Naive thymus-derived CD4-positive, alpha-beta T cell (primary cell): ENCODE measurements around the gene MTHFD2L. TPM values are rescaled to one million over a fixed set of nuclear protein-coding genes. Genes with fewer than 3 reads are reported as not detected.

Source experiments
- ATAC-seq: fragments of 150-1000 bp; cut with Tn5 transposase; 2 replicates; pipeline ENCODE4 v1.10.0; 2021; ENCODE audit warnings: mild to moderate bottlenecking, moderate library complexity
- CTCF ChIA-PET: fragments of 350-600 bp; sonication (Branson Sonifier 250); formaldehyde crosslinking; loops from one replicate; lab custom pipeline; 2021; ENCODE audit warnings: antibody characterized with exemption; lab: Charles Lee
- POLR2A ChIA-PET: fragments of 350-600 bp; sonication (Branson Sonifier 250); formaldehyde crosslinking; loops from one replicate; lab custom pipeline; 2021; ENCODE audit warnings: antibody characterized with exemption, inconsistent platforms; lab: Charles Lee
- DNase-seq, 9 donors: peaks; one replicate each; pipeline versions ENCODE4 v3.0.0 to v3.0.0-alpha.2; 2020 to 2022; ENCODE audit warnings: mixed read lengths in 1 of 9
- H3K27ac ChIP-seq: one replicate; pipeline ENCODE4 v1.7.0; 2013; ENCODE audit warnings: mild to moderate bottlenecking, low read depth, low read length, moderate library complexity
- H3K27me3 ChIP-seq, 2 donors: one replicate each; pipeline ENCODE4 v1.7.0; 2013; ENCODE audit warnings: low read length in 2 of 2, mild to moderate bottlenecking in 2 of 2, moderate library complexity in 2 of 2; ENCODE audit not compliant: control insufficient read depth in 2 of 2, insufficient read depth in 2 of 2
- H3K36me3 ChIP-seq, 3 experiments: 1 replicate in 2 of 3; 2 replicates in 1 of 3; pipeline ENCODE4 v1.7.0; 2013; ENCODE audit warnings: low read length in 3 of 3, mild to moderate bottlenecking in 3 of 3, moderate library complexity in 1 of 3; ENCODE audit not compliant: insufficient read depth in 3 of 3, control insufficient read depth in 2 of 3
- H3K4me1 ChIP-seq, 2 donors: one replicate each; pipeline ENCODE4 v1.7.0; 2013; ENCODE audit warnings: low read length in 2 of 2, mild to moderate bottlenecking in 2 of 2, moderate library complexity in 1 of 2; ENCODE audit not compliant: control insufficient read depth in 2 of 2, insufficient read depth in 2 of 2
- H3K4me3 ChIP-seq: 2 replicates; pipeline ENCODE4 v1.7.0; 2013; ENCODE audit warnings: mild to moderate bottlenecking, low read length
- H3K9me3 ChIP-seq, 3 experiments: 1 replicate in 2 of 3; 2 replicates in 1 of 3; pipeline ENCODE4 v1.7.0; 2013; ENCODE audit warnings: low read length in 3 of 3; ENCODE audit not compliant: control insufficient read depth in 2 of 3
- H3K27ac Mint-ChIP-seq, 9 donors: one replicate each; pipeline ENCODE4 v1.8.0; 2020 to 2022; ENCODE audit warnings: mixed read lengths in 9 of 9, mild to moderate bottlenecking in 8 of 9, moderate library complexity in 5 of 9, inconsistent platforms in 2 of 9
- H3K27me3 Mint-ChIP-seq, 5 donors: one replicate each; pipeline ENCODE4 v1.8.0; 2021 to 2022; ENCODE audit warnings: mixed read lengths in 5 of 5, mild to moderate bottlenecking in 1 of 5
- H3K36me3 Mint-ChIP-seq, 5 donors: one replicate each; pipeline ENCODE4 v1.8.0; 2020 to 2022; ENCODE audit warnings: mixed read lengths in 5 of 5, mild to moderate bottlenecking in 3 of 5, inconsistent platforms in 1 of 5
- H3K4me1 Mint-ChIP-seq, 7 donors: one replicate each; pipeline ENCODE4 v1.8.0; 2020 to 2022; ENCODE audit warnings: mixed read lengths in 7 of 7, mild to moderate bottlenecking in 3 of 7, inconsistent platforms in 1 of 7
- H3K4me3 Mint-ChIP-seq, 10 donors: one replicate each; pipeline ENCODE4 v1.8.0; 2020 to 2022; ENCODE audit warnings: mild to moderate bottlenecking in 10 of 10, mixed read lengths in 10 of 10, moderate library complexity in 6 of 10, inconsistent platforms in 2 of 10
- H3K9me3 Mint-ChIP-seq, 11 donors: one replicate each; pipeline ENCODE4 v1.8.0; 2020 to 2022; ENCODE audit warnings: mixed read lengths in 11 of 11, mild to moderate bottlenecking in 4 of 11, inconsistent platforms in 1 of 11, moderate library complexity in 1 of 11
- intact Hi-C, 2 donors: fragments of 100-400 bp; cut with micrococcal nuclease; formaldehyde crosslinking; loops; one replicate each; pipeline ENCODE4 v1.15.1; 2023
- polyA plus RNA-seq, 2 donors: library from polyadenylated mRNA; unstranded; fragments of 300-500 nt; fragmentation: Illumina TruSeq; gene quantifications; one replicate each; pipeline ENCODE4 v1.2.3, GENCODE V29; 2021
- total RNA-seq, 6 experiments: library from RNA in 5 of 6; stranded (reverse) in 5 of 6; gene quantifications; 1 replicate in 5 of 6; 2 replicates in 1 of 6; pipeline ENCODE4 v1.2.3 and lab custom pipeline; 2021 to 2026

MTHFD2L gene
- total and polyA plus RNA-seq, 7 experiments from 2014 or later, result 2.3 to 13.7 (median 10.2) TPM

- H3K27ac ChIP-seq, result no peak overlapping the region
- no peaks in the 10 kb centered on the region for H3K27me3 ChIP-seq
- H3K4me3 ChIP-seq, result no peak overlapping the region
- no peaks in the 10 kb centered on the region for H3K4me1 ChIP-seq
- no peaks in the 10 kb centered on the region for H3K9me3 ChIP-seq
- ChIA-PET POLR2A (no interaction called here), CTCF (no interaction called here)
- no peak for ATAC-seq
- DNase-seq, result no peak
- Mint-ChIP-seq H3K9me3 (peaks cover 0 to 2% (median 0%) of the 10 kb centered on the region in 11 donors), H3K27me3 (peaks cover 4 to 44% (median 15%) of the 10 kb centered on the region in 5 donors), H3K27ac (no peak overlapping the region), H3K36me3 (no peaks in the 10 kb centered on the region), H3K4me3 (no peak overlapping the region), H3K4me1 (peaks cover 0 to 12% (median 3%) of the 10 kb centered on the region in 7 donors)
- intact Hi-C loops, result no loop called here
- H3K36me3 ChIP-seq, result no peaks in the 10 kb centered on the region
Observed at GRCh38 chr4:74152836-74153235, 5.1 kb upstream of the MTHFD2L start.

- CTCF ChIA-PET, result no interaction called here
- POLR2A ChIA-PET, result no interaction called here
- ATAC-seq, result no peak
Observed at GRCh38 chr4:74156521-74156920, 1.4 kb upstream of the MTHFD2L start.

GRCh38 chr4:74157154-74157553 lies 764 bp upstream of the MTHFD2L start:
- intact Hi-C loops, result loop anchor here (5.0 kb wide), 3 partner anchors 470 to 1990 kb away; partner anchors contain the start of genes COX18 (in 1 of the 2) and NUP54 (in 1 of the 2)
- Mint-ChIP-seq H3K27me3 (peaks cover 0 to 33% (median 0%) of the 10 kb centered on the region in 5 donors), H3K4me1 (peaks cover 10 to 45% (median 26%) of the 10 kb centered on the region in 7 donors), H3K27ac (peak overlapping the region in 8 of 9 donors; percentile 38 to 92 (median 78)), H3K9me3 (no peaks in the 10 kb centered on the region), H3K36me3 (peaks cover 0 to 18% (median 7%) of the 10 kb centered on the region in 5 donors), H3K4me3 (peak overlapping the region; percentile 84 to 93 (median 87))
- Histone ChIP-seq H3K36me3 (no peaks in the 10 kb centered on the region), H3K4me1 (peaks cover 6 to 9% of the 10 kb centered on the region in 2 donors), H3K27ac (peak overlapping the region; percentile 78), H3K27me3 (no peaks in the 10 kb centered on the region), H3K4me3 (peak overlapping the region; percentile 68), H3K9me3 (no peaks in the 10 kb centered on the region)
- ChIA-PET POLR2A (interaction anchor here (1.0 kb wide), 1 partner anchor 11 kb away, joined by 3 read pairs; no protein-coding TSS in a partner anchor), CTCF (no interaction called here)
- ATAC-seq, result no peak
- DNase-seq, result peak in 1 of 9 donors; percentile 1

More at GRCh38 chr4:74156521-74156920, 1.4 kb upstream of the MTHFD2L start:
- Mint-ChIP-seq H3K4me3 (peak overlapping the region in 7 of 10 donors; percentile 84 to 93 (median 86)), H3K27ac (peak overlapping the region in 6 of 9 donors; percentile 56 to 92 (median 78)), H3K4me1 (peaks cover 10 to 39% (median 26%) of the 10 kb centered on the region in 7 donors), H3K36me3 (peaks cover 0 to 11% (median 5%) of the 10 kb centered on the region in 5 donors), H3K9me3 (no peaks in the 10 kb centered on the region), H3K27me3 (peaks cover 0 to 33% (median 0%) of the 10 kb centered on the region in 5 donors)
- Histone ChIP-seq H3K9me3 (no peaks in the 10 kb centered on the region), H3K27ac (no peak overlapping the region), H3K4me1 (peaks cover 6 to 9% of the 10 kb centered on the region in 2 donors), H3K4me3 (no peak overlapping the region), H3K36me3 (no peaks in the 10 kb centered on the region), H3K27me3 (no peaks in the 10 kb centered on the region)
- DNase-seq, result no peak
- intact Hi-C loops, result loop anchor here (5.0 kb wide), 3 partner anchors 471 to 1991 kb away; partner anchors contain the start of genes COX18 (in 1 of the 2) and NUP54 (in 1 of the 2)

- DNase-seq (peak in 1 of 9 donors; percentile 3), ATAC-seq (no peak)
- H3K4me3 Mint-ChIP-seq, result peak overlapping the region; percentile 79 to 95 (median 90)
- H3K27ac ChIP-seq, result peak overlapping the region; percentile 78
- peaks cover 0 to 18% (median 7%) of the 10 kb centered on the region in 5 donors for H3K36me3 Mint-ChIP-seq
- intact Hi-C loops, result loop anchor here (1.0 to 5.0 kb wide), 7 partner anchors 240 to 1989 kb away; partner anchors contain the start of genes COX18 (in 2 of the 2), ANKRD17 (in 1 of the 2), AREG (in 1 of the 2) and NUP54 (in 1 of the 2)
- peak overlapping the region; percentile 68 for H3K4me3 ChIP-seq
- no peaks in the 10 kb centered on the region for H3K9me3 Mint-ChIP-seq
- H3K4me1 ChIP-seq, result peaks cover 6 to 9% of the 10 kb centered on the region in 2 donors
- ChIA-PET POLR2A (no interaction called here), CTCF (interaction anchor here (0.5 kb wide), 1 partner anchor 1689 kb away, joined by 3 read pairs; no protein-coding TSS in a partner anchor)
- no peaks in the 10 kb centered on the region for H3K9me3 ChIP-seq
- peaks cover 0 to 24% (median 0%) of the 10 kb centered on the region in 5 donors for H3K27me3 Mint-ChIP-seq
- no peaks in the 10 kb centered on the region for H3K27me3 ChIP-seq
- peaks cover 10 to 48% (median 26%) of the 10 kb centered on the region in 7 donors for H3K4me1 Mint-ChIP-seq
- H3K27ac Mint-ChIP-seq, result peak overlapping the region; percentile 62 to 96 (median 90)
- H3K36me3 ChIP-seq, result no peaks in the 10 kb centered on the region
Observed at GRCh38 chr4:74158466-74159142, 686 bp downstream of the MTHFD2L start.

- Mint-ChIP-seq H3K27me3 (peaks cover 0 to 20% (median 0%) of the 10 kb centered on the region in 5 donors), H3K27ac (peak overlapping the region in 7 of 9 donors; percentile 74 to 96 (median 90)), H3K36me3 (peaks cover 0 to 18% (median 7%) of the 10 kb centered on the region in 5 donors), H3K9me3 (no peaks in the 10 kb centered on the region), H3K4me1 (peaks cover 10 to 48% (median 26%) of the 10 kb centered on the region in 7 donors), H3K4me3 (peak overlapping the region; percentile 79 to 95 (median 90))
- Histone ChIP-seq H3K36me3 (no peaks in the 10 kb centered on the region), H3K27me3 (no peaks in the 10 kb centered on the region), H3K4me1 (peaks cover 6 to 9% of the 10 kb centered on the region in 2 donors), H3K9me3 (no peaks in the 10 kb centered on the region), H3K4me3 (peak overlapping the region; percentile 68), H3K27ac (no peak overlapping the region)
- intact Hi-C loops, result loop anchor here (2.0 to 5.0 kb wide), 4 partner anchors 468 to 1988 kb away; partner anchors contain the start of genes ANKRD17 (in 1 of the 2), COX18 (in 1 of the 2) and NUP54 (in 1 of the 2)
- DNase-seq (no peak), ATAC-seq (no peak)
- ChIA-PET CTCF (interaction anchor here (0.7 kb wide), 1 partner anchor 517 kb away, joined by 3 read pairs; no protein-coding TSS in a partner anchor), POLR2A (interaction anchor here (0.5 kb wide), 1 partner anchor 933 kb away, joined by 3 read pairs; no protein-coding TSS in a partner anchor)
Observed at GRCh38 chr4:74159143-74159709, 1.3 kb downstream of the MTHFD2L start.
